Measurements from ENCODE around the gene AHNAK. TPM values are rescaled to one million over a fixed set of nuclear protein-coding genes. Genes with fewer than 3 reads are reported as not detected.
"Not testable (repeated sequence)": the region's sequence is repeated elsewhere in the genome, so short reads cannot be mapped to it uniquely, and the experiment has no call there.

AHNAK gene
- total RNA-seq, 2 donors from 2014 or later = 155 to 336 TPM

DNA sequence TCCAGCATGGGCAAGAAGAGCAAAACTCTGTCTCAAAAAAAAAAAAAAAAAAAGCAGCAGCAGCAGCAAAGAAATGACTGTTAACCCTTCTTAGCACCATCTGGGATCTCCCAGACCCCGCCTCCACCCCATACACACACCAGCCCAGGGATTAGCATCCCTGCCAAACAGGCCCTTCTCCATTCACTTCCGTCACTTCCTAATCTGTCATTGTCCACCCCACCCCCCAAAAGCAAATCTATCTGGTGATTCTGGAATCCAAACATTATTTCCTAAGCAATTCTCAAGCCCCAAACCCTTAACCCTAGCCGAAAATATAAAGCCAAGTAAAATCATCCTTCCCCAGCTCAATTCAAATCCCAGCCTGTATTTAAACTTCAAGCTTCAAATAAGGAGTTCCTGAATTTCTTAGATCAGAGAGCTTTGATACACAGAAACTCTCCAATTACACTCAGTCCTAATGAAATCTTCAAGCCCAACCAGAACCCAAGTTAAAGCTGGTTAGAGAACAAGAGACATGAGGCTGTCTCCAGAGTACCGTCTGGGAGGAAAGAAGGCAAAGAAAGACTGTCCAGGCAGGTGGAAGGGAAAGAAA, 6.0 kb upstream of the AHNAK start:
- no peak for ATAC-seq (replicated peaks)
- Mint-ChIP-seq H3K27me3 (no peaks in the 10 kb centered on the region), H3K4me3 (peak overlapping the region; percentile 92), H3K36me3 (ENCODE audit: low read depth) (peaks cover 56% of the 10 kb centered on the region), H3K4me1 (peaks cover 73% of the 10 kb centered on the region), H3K9me3 (no peaks in the 10 kb centered on the region), H3K27ac (peak overlapping the region; percentile 99)

DNA sequence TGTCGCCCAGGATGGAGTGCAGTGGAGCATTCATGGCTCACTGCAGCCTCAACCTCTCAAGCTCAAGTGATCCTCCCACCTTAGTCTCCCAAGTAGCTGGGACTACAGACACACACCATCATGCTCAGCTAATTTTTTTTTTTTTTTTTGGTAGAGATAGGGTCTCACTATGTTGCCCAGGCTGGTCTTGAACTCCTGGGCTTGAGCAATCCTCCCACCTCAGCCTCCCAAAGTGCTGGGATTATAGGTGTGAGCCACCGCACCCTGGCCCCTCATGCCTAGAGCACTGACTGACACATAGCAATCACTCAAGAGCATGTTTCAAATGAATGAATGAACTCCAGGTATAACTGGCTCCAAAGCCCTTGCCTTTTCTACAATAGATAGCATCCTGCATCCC, 3.9 kb upstream of the AHNAK start:
- Mint-ChIP-seq H3K4me1 (peaks cover 54% of the 10 kb centered on the region), H3K36me3 (ENCODE audit: low read depth) (peaks cover 43% of the 10 kb centered on the region), H3K4me3 (peak overlapping the region; percentile 92), H3K27ac (peak overlapping the region; percentile 99)
- ATAC-seq (replicated peaks); H3K9me3 Mint-ChIP-seq; H3K27me3 Mint-ChIP-seq: not testable (repeated sequence)

DNA sequence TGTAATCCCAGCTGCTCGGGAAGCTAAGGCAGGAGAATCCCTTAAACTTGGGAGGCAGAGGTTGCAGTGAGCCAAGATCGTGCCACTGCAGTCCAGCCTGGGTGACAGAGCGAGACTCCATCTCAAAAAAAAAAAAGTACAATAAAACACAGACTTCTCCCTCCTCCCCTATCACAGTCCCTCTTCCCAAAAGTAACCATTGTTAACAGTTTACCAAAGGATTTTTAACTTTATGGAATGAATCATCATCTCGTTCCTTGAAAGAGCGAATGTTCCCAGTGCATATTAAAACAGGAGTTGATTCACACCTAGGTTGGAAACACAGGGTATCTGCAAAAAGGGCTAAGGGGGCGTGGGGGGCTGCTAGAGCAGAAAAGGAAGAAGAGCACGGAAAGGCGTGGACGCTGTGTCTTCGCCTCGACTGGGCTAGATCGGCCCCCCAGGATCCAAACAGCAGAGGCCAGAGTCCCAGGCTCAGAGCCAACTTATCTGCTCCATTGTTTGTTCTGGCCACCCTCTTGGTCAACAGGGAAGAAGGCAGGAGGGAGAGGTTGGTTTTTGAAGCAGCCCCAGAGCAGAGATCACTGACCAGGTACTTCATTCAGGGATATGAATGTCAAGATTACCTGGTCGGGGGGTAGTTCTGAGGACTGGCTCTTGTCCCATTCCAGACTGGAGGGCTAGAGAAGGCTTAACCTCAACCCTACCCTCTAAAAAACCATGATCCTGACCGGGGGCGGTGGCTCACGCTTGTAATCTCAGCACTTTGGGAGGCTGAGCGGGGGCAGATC, 2.1 kb upstream of the AHNAK start:
- Mint-ChIP-seq H3K27ac (peak overlapping the region; percentile 57), H3K27me3 (no peaks in the 10 kb centered on the region), H3K36me3 (ENCODE audit: low read depth) (peaks cover 45% of the 10 kb centered on the region), H3K4me1 (peaks cover 40% of the 10 kb centered on the region), H3K4me3 (no peak overlapping the region), H3K9me3 (no peaks in the 10 kb centered on the region)
- ATAC-seq (replicated peaks) = no peak

DNA sequence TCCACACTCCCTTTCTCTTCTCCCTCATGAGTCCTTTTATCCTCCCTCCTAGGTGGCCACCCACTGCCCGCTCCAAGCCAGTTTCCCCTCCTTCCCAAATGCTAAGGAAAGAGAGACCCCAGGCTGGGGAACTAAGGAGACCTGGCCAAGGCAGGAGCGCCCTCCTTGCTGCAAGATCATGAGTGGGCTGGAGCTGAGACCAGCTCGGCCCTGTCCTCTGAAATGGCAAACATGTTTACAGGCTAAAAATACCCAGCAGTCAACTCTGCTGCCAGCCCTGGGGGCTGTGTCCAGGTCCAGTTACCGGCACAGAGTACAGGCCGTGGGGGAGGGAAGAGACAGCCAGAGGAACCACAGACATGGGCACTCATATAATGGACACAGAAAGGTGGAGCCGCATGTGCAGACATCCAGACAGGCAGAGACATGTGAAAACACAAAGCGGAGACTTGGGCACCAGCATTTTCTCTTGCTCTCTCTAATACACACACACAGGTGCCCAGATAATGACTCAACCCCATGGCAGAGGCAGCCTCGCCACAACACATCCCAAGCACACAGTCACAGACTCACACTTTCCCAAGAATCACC, 1.2 kb upstream of the AHNAK start:
- Mint-ChIP-seq H3K27me3 (no peaks in the 10 kb centered on the region), H3K27ac (peak overlapping the region; percentile 57), H3K9me3 (no peaks in the 10 kb centered on the region), H3K4me1 (peaks cover 38% of the 10 kb centered on the region), H3K4me3 (peak overlapping the region; percentile 94), H3K36me3 (ENCODE audit: low read depth) (peaks cover 48% of the 10 kb centered on the region)
- no peak for ATAC-seq (replicated peaks)

DNA sequence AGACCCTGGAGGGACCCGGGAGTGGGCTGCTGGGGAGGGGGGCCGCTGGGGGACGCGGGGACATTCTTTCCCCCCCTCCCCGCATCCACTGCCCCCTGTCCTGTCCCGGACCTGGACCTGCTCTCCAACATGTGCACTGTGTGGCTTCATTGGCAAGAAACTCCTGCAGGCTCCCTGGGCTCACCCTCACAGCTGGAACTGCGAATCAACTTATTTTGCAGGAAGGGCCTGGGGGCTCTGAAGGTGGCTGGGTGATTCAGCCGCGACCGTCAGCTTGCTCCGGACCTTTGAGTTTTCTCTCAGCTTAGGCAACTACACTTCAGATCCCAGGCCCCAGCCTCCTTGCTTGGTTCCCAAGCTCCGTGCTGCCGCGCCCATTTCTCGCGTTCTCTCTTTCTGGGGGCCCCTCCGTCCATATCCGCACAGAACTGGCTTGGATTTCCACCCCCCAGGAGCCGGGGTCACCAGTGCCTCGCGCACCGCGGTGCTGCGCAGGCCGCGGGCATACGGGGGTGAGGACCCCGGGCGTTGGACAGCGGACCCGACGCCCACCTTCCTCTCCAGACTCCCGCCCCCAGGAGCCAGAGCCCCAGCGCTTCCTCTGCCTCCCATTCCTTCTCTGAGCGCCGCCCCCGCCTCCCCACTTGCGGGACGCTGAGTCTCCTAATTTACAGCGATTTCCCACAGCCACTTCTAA, 471 bp upstream of the AHNAK start:
- no peak for ATAC-seq (replicated peaks)
- peak overlapping the region; percentile 57 for H3K27ac Mint-ChIP-seq
- H3K36me3 Mint-ChIP-seq (ENCODE audit: low read depth) = peaks cover 41% of the 10 kb centered on the region
- no peaks in the 10 kb centered on the region for H3K27me3 Mint-ChIP-seq
- H3K4me3 Mint-ChIP-seq = peak overlapping the region; percentile 94
- H3K9me3 Mint-ChIP-seq = no peaks in the 10 kb centered on the region
- peaks cover 38% of the 10 kb centered on the region for H3K4me1 Mint-ChIP-seq

DNA sequence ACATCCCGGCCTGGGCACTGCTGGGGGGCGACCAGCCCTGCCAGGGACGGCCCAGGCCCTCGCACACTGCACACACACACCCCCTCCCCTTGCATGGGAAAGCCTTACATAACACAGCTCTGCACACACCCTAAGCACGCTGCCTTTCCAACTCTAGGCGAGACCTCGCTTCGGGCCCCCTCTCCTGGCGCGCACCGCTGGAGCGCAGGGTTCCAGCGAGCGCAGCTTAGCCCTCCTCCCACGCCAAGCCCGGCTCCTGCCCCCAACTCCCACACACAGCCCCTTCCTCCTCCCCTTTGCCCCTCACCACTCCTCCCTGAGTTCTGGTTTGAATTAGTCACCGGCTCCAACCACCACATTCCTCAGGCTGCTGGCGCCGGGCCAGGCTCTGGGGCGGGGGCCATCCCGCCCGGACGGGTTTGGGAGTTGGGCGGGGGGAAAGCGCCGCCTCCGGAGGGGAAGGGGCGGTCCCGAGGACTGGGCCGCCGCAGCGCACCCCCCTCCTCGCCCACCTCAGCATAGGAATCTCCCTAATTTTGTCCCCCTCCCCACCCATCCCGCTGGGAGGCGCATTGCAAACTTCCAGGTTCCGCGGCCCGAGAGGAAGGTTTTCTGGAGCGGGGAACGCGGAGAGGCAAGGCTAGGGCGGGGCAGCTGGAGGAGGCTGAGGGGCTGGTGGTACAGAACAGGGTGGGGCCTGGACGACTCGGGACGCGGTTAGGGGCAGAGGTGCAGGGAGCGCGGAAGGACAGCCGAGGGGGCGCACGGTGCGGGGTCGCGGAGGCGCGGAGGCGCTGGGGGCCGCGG, 966 bp downstream of the AHNAK start:
- peaks cover 38% of the 10 kb centered on the region for H3K4me1 Mint-ChIP-seq

DNA sequence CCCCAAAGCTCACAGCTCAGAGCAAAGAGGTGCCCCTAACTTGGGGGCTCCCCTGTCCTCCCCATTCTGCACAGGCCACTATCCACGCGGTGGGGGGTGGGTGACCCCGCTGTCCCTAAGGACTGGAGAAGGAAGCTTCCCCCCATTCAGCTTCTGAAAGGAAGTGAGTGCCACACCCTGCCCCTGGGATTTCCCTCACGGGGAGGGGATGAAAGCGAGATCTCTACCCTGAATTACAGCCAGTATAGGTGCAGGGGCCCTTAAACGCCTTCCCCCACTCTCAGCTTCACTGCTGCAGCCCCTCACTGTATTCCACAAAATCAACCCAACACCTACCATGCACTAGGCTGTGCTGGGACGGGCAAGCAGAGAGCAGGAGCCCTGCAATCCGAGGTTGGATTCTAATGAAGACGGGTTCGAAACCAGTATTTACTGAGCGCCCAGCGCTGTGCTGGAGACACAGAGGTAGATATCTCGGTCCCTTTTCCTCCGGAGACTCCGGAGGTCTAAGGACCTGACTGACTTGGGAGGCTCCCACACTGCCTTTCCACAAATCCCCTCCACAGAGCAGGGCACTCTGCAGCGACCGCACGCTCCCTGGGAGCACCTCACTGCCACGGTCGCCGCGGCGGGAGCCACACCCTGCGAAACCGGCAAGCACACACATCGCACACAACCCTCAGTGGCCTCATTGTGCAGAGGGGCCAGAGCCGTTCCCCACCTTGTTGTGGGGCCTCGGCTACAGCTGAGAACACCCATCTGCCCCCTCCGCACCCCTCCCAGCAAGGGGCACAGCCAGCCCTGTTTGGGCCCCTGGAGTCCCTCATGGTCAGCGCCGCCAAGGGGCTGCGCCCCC, 1.8 kb downstream of the AHNAK start:
- Mint-ChIP-seq H3K27me3 (no peaks in the 10 kb centered on the region), H3K36me3 (ENCODE audit: low read depth) (peaks cover 46% of the 10 kb centered on the region), H3K27ac (peak overlapping the region; percentile 92), H3K4me1 (peaks cover 38% of the 10 kb centered on the region), H3K9me3 (no peaks in the 10 kb centered on the region), H3K4me3 (peak overlapping the region; percentile 94)
- ATAC-seq (replicated peaks) = no peak

More for the DNA sequence above, 966 bp downstream of the AHNAK start:
- H3K9me3 Mint-ChIP-seq = no peaks in the 10 kb centered on the region
- H3K27ac Mint-ChIP-seq = peak overlapping the region; percentile 92
- peaks cover 46% of the 10 kb centered on the region for H3K36me3 Mint-ChIP-seq (ENCODE audit: low read depth)
- H3K4me3 Mint-ChIP-seq = peak overlapping the region; percentile 94
- no peaks in the 10 kb centered on the region for H3K27me3 Mint-ChIP-seq
- ATAC-seq (replicated peaks) = peak; percentile 24

DNA sequence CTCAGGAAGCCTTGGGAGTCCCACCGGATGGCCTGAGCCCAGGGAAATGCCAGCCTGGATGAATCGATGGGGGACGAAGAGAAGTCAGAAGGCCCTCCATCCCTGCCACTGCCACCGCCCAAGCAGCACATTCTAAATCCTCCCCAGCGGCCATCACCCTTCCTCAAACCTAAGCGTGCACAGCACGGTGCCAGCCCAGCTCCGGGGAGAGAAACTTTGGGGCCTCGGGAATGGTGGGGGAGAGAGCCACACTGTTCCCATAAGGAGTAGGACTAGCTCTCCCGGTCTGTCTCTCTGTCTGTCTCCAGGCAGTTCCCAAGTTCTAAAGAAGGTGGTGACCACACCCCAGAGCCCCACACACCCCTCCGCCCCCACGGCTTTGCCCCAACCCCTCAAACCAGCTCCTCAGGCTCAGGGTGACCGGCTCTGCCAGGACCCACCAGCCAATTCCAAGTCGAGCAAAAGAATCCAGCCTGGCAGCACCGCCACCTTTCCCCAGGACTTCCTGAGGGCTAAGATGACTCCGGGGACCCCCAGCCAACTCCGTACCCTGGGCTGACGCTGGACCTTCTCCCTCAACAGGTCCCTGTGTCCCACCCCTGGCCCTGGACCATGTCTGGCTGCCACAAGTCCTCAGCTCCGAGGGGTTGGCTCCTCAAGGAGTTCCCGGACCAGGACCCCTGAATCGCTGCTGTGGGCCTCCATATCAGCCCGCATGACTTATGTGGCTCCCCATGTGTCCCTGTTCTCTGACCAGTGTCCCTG, 2.7 kb downstream of the AHNAK start:
- H3K4me3 Mint-ChIP-seq = peak overlapping the region; percentile 94
- H3K9me3 Mint-ChIP-seq = no peaks in the 10 kb centered on the region
- no peaks in the 10 kb centered on the region for H3K27me3 Mint-ChIP-seq
- ATAC-seq (replicated peaks) = no peak
- H3K4me1 Mint-ChIP-seq = peaks cover 38% of the 10 kb centered on the region
- peaks cover 46% of the 10 kb centered on the region for H3K36me3 Mint-ChIP-seq (ENCODE audit: low read depth)
- peak overlapping the region; percentile 92 for H3K27ac Mint-ChIP-seq

DNA sequence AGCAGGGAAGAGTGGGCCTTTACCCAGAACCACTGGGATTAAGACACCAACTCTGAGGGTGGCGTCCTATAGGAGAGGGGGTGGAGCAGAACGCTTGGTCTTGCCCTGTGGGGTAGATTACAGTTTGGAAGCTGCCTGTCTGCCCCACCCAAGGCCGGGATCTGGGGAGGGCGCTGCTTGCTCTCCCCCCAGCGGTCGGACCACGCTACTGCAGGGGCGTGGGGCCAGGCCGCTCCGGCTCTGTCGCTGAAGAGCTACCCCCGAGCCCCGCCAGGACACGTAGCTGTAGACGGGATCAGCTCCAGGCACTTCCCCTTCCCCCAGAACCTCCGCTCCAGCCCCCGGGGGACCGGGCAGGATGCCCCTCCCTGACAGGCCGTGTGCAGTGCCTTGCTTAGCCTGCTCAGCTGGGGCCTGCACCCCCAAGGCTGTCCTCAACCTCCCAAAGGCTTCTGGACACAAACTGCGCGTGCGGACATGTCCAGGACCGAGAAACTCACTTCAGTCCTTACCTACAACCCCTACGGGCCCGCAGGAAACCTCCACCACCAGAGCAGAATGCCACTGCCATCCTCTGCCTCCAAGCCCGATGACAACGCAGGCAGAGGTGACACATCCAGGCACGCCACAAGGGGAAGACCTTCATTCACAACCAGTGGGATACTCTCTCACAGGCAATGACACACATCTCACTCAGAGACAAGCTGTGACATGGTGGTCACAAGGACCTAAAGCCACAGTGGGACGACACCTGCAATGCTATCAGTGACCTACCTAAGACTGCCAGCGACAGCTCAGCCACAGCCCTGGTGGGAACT, 3.6 kb downstream of the AHNAK start:
- Mint-ChIP-seq H3K4me1 (peaks cover 40% of the 10 kb centered on the region), H3K9me3 (no peaks in the 10 kb centered on the region), H3K27ac (peak overlapping the region; percentile 92), H3K36me3 (ENCODE audit: low read depth) (peaks cover 53% of the 10 kb centered on the region), H3K27me3 (no peaks in the 10 kb centered on the region), H3K4me3 (peak overlapping the region; percentile 94)
- ATAC-seq (replicated peaks) = peak; percentile 71

DNA sequence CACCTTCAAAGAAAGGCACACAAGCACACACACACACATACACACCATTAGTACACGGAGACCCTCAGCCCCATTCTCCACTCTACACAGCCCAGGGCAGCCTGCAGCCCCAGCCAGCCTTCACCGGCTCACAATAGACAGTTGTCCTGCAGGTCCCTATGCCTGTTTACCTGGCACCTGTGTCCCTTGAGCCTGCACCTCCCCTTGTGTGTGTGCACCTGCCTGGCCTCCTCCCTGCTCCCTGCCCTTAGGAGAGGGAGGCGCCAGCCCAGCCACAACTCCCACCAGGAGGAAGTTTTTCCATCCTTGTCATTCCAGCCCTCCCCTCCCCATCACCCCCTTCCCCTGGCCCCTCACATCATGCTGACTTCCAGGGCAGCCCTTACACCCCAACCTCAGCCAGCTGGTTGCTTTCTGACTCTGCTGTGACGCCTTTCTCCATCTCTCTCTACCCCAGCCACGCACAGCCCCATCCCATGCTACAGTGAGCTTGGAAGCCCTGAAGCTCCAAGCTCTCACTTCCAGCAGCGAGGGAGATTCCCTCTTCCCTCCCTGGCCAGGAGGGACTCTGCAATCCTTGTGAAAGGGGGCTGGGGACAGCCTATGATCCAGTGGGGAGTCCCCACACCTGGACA, 4.4 kb downstream of the AHNAK start:
- H3K27ac Mint-ChIP-seq = peak overlapping the region; percentile 92
- H3K9me3 Mint-ChIP-seq = no peaks in the 10 kb centered on the region
- no peaks in the 10 kb centered on the region for H3K27me3 Mint-ChIP-seq
- peaks cover 33% of the 10 kb centered on the region for H3K4me1 Mint-ChIP-seq
- peak overlapping the region; percentile 94 for H3K4me3 Mint-ChIP-seq
- H3K36me3 Mint-ChIP-seq (ENCODE audit: low read depth) = peaks cover 59% of the 10 kb centered on the region
- ATAC-seq (replicated peaks) = no peak

DNA sequence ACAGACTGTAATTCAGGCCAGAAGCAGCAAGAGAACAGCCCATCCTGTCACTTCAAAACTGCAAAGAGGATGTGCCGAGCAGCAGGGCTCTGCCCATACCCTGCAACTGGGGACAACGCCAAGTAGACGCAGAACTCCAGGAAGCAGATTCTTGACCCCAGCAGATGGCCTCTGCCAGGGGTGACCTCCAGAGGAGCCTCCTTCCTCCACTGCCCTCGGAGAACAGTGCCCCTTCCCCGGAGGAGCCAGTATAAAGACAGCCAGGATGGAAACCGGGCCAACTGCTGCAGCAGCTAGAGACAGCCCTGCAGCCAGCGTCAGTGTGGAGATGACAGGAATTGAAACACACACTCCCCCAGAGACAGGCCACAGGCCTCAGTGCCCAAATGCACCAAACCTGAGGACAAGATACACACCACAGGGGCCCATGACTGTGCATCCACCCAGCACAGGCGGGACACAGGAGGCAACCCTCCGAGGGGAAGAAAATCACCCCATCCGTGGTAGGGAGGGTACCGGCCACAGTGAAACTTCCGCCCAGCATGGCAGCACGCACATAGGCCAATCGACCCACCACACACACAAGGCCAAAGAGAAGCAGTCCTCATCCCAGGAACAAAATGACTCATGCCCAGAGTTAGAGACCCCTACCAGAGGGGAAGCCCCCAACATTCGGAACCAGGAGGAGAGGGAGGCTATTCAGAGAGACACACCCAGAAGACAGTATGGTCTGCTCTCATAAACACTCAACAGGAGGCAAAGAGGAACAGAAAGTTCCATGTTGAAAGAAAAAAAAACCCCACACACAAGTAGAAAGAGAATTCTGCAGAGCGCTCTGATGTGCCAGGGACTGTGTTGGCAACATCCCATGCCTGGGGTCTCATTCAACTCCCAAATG, 5.6 kb downstream of the AHNAK start:
- peak overlapping the region; percentile 92 for H3K27ac Mint-ChIP-seq
- peak; percentile 51 for ATAC-seq (replicated peaks)
- no peaks in the 10 kb centered on the region for H3K9me3 Mint-ChIP-seq
- H3K4me1 Mint-ChIP-seq = peaks cover 38% of the 10 kb centered on the region
- no peaks in the 10 kb centered on the region for H3K27me3 Mint-ChIP-seq
- peaks cover 69% of the 10 kb centered on the region for H3K36me3 Mint-ChIP-seq (ENCODE audit: low read depth)
- H3K4me3 Mint-ChIP-seq = peak overlapping the region; percentile 94
